AG04450 (cell line): ENCODE results near the gene C4B. TPM values are rescaled to one million over a fixed set of nuclear protein-coding genes. Genes with fewer than 3 reads are reported as not detected.
"Not testable (repeated sequence)": the region's sequence is repeated elsewhere in the genome, so short reads cannot be mapped to it uniquely, and the experiment has no call there.

ENCODE experiments used
- CTCF ChIA-PET: fragments of 300-600, 350-600 bp; formaldehyde crosslinking; extraction: SDS; loops from one replicate; lab custom pipeline; 2022; ENCODE audit warnings: antibody characterized with exemption, inconsistent platforms; lab: Charles Lee
- POLR2A ChIA-PET: fragments of 350-600 bp; formaldehyde crosslinking; extraction: SDS; loops from one replicate; lab custom pipeline; 2021; ENCODE audit warnings: antibody characterized with exemption, inconsistent platforms; lab: Yijun Ruan, JAX
- DNase-seq: peaks from one replicate; pipeline ENCODE4 v3.0.0-alpha.2; 2011; ENCODE audit warnings: low read depth, low spot score
- H3K27ac ChIP-seq: one replicate; pipeline ENCODE4 v1.5.1; 2012; ENCODE audit warnings: low read depth, low read length, control low read depth
- H3K27me3 ChIP-seq: one replicate; pipeline ENCODE4 v1.6.0; 2012; ENCODE audit warnings: low read length; ENCODE audit not compliant: control insufficient read depth, insufficient read depth
- H3K4me3 ChIP-seq: 2 replicates; pipeline ENCODE4 v1.5.1; 2011; ENCODE audit warnings: mild to moderate bottlenecking, low read depth, low read length, control low read depth
- H3K9me3 ChIP-seq: 2 replicates; pipeline ENCODE4 v1.5.1; 2012; ENCODE audit warnings: low read length; ENCODE audit not compliant: control insufficient read depth, insufficient read depth
- polyA plus RNA-seq: library from polyadenylated mRNA; depleted of rRNA; stranded (reverse); fragments of >200 nt; gene quantifications from 2 replicates; pipeline ENCODE4 v1.2.3, GENCODE V29; 2011
- TF ChIP-seq, protein P1 (sequence below): IDR thresholded peaks from 2 replicates; pipeline ENCODE4 v1.5.1; 2011; ENCODE audit warnings: low read depth, low read length, control low read depth, inconsistent platforms

C4B gene
- polyA plus RNA-seq, 1 experiment, result 5.8 TPM

GRCh38 chr6:32040299-32041049, 25.9 kb downstream of the C4B start:
- CTCF ChIA-PET, H3K9me3 ChIP-seq, POLR2A ChIA-PET, H3K4me3 ChIP-seq, DNase-seq, H3K27me3 ChIP-seq, H3K27ac ChIP-seq: not testable (repeated sequence)

DNA sequence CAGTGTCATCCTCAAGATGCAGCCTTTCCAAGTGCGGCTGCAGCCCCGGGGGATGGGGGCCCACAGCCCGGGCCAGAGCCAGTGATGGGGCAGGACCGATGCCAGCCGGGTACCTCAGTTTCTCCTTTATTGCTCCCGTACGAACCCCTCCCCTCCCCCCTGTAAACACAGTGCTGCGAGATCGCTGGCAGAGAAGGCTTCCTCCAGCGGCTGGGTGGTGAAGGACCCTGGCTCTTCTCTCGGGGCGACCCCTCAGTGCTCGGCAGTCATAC, 26.4 kb downstream of the C4B start:
- H3K27ac ChIP-seq, POLR2A ChIA-PET, DNase-seq, H3K27me3 ChIP-seq, CTCF ChIA-PET, H3K9me3 ChIP-seq, H3K4me3 ChIP-seq: not testable (repeated sequence)

DNA sequence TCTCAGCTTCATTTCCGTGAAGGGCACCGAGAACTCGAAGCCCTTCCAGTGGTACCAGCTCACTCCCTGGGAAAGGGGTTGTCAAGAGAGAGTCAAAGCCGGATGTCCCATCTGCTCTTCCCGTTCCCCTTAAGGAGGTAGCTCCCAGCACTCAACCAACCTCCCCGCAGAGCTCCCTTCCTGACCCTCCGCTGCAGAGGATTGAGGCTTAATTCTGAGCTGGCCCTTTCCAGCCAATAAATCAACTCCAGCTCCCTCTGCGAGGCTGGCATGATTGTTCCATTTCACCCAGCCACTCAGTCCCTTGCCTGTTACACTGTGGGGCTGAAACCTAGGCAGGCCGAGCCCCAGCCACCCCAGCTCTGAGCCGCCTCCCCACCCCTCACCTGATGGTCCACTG, 26.8 kb downstream of the C4B start:
- POLR2A ChIA-PET, DNase-seq, H3K9me3 ChIP-seq, H3K27ac ChIP-seq, H3K27me3 ChIP-seq, CTCF ChIA-PET, H3K4me3 ChIP-seq: not testable (repeated sequence)

GRCh38 chr6:32042276-32042675, 27.7 kb downstream of the C4B start:
- H3K27ac ChIP-seq, DNase-seq, H3K4me3 ChIP-seq, H3K27me3 ChIP-seq, H3K9me3 ChIP-seq, POLR2A ChIA-PET, CTCF ChIA-PET: not testable (repeated sequence)

- H3K9me3 ChIP-seq, H3K4me3 ChIP-seq, H3K27me3 ChIP-seq, CTCF ChIA-PET, POLR2A ChIA-PET, H3K27ac ChIP-seq, DNase-seq: not testable (repeated sequence)
Observed at GRCh38 chr6:32043589-32044380, 29.2 kb downstream of the C4B start.

DNA sequence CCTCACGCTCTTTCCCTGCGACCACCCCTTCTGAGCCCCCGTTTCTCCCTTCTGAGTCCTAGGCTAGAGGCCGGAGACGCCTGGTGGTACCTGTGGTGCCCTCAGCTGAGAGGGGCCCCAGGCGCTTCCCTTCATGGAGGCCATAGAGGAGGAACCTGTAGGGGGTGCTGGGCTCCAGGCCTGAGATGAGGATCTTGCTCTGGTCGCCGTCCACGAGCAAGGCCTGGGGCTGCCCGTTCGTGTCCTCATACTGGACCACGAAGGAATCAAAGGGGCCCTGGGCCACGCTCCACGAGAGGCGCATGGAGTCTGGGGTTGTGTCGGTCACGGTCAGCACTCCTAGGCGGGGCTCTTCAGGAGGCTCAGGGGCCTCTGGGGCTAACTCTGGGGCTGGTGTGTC, 30.3 kb downstream of the C4B start:
- H3K27me3 ChIP-seq, H3K9me3 ChIP-seq, POLR2A ChIA-PET, H3K27ac ChIP-seq, H3K4me3 ChIP-seq, CTCF ChIA-PET, DNase-seq: not testable (repeated sequence)

- POLR2A ChIA-PET, result no interaction called here
Observed at GRCh38 chr6:32045811-32046449, 31.3 kb downstream of the C4B start.

More at GRCh38 chr6:32045811-32046449, 31.3 kb downstream of the C4B start:
- DNase-seq, result no peak
- Histone ChIP-seq H3K4me3 (no peak overlapping the region), H3K27ac (no peak overlapping the region), H3K9me3 (no peaks in the 10 kb centered on the region), H3K27me3 (peaks cover 4% of the 10 kb centered on the region)
- CTCF ChIA-PET, result interaction anchor here (1.2 to 3.1 kb wide), 2 partner anchors 11 to 72 kb away, joined by 3 to 20 read pairs; no protein-coding TSS in a partner anchor
- TF ChIP-seq, protein P1, sequence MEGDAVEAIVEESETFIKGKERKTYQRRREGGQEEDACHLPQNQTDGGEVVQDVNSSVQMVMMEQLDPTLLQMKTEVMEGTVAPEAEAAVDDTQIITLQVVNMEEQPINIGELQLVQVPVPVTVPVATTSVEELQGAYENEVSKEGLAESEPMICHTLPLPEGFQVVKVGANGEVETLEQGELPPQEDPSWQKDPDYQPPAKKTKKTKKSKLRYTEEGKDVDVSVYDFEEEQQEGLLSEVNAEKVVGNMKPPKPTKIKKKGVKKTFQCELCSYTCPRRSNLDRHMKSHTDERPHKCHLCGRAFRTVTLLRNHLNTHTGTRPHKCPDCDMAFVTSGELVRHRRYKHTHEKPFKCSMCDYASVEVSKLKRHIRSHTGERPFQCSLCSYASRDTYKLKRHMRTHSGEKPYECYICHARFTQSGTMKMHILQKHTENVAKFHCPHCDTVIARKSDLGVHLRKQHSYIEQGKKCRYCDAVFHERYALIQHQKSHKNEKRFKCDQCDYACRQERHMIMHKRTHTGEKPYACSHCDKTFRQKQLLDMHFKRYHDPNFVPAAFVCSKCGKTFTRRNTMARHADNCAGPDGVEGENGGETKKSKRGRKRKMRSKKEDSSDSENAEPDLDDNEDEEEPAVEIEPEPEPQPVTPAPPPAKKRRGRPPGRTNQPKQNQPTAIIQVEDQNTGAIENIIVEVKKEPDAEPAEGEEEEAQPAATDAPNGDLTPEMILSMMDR, result no peak
